Neural crest cell (in vitro differentiated cells): ENCODE results near the gene VPS37D. TPM values are rescaled to one million over a fixed set of nuclear protein-coding genes. Genes with fewer than 3 reads are reported as not detected.
"Not testable (repeated sequence)": the region's sequence is repeated elsewhere in the genome, so short reads cannot be mapped to it uniquely, and the experiment has no call there.

ENCODE experiments used
- DNase-seq: peaks from one replicate; pipeline ENCODE4 v3.0.0; 2021; ENCODE audit warnings: low read depth, mixed read lengths, low spot score
- H3K27ac Mint-ChIP-seq: one replicate; pipeline ENCODE4 v1.8.0; 2021; ENCODE audit warnings: mild to moderate bottlenecking, mixed read lengths; ENCODE audit not compliant: unreplicated experiment
- H3K27me3 Mint-ChIP-seq: 2 replicates; pipeline ENCODE4 v1.8.0; 2021; ENCODE audit warnings: low read depth, mild to moderate bottlenecking, mixed read lengths
- H3K36me3 Mint-ChIP-seq: 2 replicates; pipeline ENCODE4 v1.8.0; 2021; ENCODE audit warnings: low read depth, mild to moderate bottlenecking, mixed read lengths
- H3K4me1 Mint-ChIP-seq: 2 replicates; pipeline ENCODE4 v1.8.0; 2021; ENCODE audit warnings: mixed read lengths
- H3K4me3 Mint-ChIP-seq: one replicate; pipeline ENCODE4 v1.8.0; 2021; ENCODE audit warnings: mild to moderate bottlenecking, mixed read lengths
- H3K9me3 Mint-ChIP-seq: 2 replicates; pipeline ENCODE4 v1.8.0; 2021; ENCODE audit warnings: mixed read lengths
- total RNA-seq: library from RNA; stranded (reverse); gene quantifications from 2 replicates; pipeline ENCODE4 v1.2.1, GENCODE V29; 2021
- TF ChIP-seq, protein P1 (sequence below): fragments of 200-600 bp; sonication (generic); conservative IDR thresholded peaks from 2 replicates; pipeline ENCODE4 v1.5.0; 2021; ENCODE audit warnings: antibody characterized with exemption, mild to moderate bottlenecking

The VPS37D gene
- total RNA-seq, 1 donor from 2014 or later, result 10.0 TPM

DNA sequence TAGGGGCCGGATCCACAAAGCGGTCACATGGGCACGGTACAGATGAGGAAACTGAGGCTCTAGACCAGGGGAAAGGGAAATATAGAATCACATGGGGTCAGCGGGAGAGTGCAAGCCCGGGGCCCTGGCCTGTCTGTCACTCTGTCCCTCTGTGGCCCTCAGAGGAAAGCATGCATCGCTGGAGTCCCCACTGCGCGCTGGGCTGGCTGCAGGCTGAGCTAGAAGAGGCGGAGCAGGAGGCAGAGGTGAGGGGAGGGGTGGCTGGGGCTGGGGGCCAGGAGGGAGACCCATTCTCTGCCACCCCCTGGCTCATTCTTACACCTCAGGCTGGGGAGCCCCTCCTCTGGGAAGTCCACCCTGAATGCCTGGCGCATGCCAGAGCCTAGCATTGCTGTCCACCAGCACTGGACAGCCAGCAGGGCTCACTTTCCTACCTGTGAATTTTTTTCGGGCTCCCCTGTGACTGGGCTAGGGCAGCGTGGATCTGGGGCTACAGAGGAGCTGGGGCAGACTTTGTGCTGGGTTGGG lies 2.3 kb downstream of the VPS37D start:
- no peak overlapping the region for H3K27ac Mint-ChIP-seq
- peaks cover 3% of the 10 kb centered on the region for H3K27me3 Mint-ChIP-seq
- peaks cover 6% of the 10 kb centered on the region for H3K36me3 Mint-ChIP-seq
- H3K4me3 Mint-ChIP-seq, result peak overlapping the region; percentile 81
- H3K4me1 Mint-ChIP-seq, result peaks cover 20% of the 10 kb centered on the region
- TF ChIP-seq, protein P1, sequence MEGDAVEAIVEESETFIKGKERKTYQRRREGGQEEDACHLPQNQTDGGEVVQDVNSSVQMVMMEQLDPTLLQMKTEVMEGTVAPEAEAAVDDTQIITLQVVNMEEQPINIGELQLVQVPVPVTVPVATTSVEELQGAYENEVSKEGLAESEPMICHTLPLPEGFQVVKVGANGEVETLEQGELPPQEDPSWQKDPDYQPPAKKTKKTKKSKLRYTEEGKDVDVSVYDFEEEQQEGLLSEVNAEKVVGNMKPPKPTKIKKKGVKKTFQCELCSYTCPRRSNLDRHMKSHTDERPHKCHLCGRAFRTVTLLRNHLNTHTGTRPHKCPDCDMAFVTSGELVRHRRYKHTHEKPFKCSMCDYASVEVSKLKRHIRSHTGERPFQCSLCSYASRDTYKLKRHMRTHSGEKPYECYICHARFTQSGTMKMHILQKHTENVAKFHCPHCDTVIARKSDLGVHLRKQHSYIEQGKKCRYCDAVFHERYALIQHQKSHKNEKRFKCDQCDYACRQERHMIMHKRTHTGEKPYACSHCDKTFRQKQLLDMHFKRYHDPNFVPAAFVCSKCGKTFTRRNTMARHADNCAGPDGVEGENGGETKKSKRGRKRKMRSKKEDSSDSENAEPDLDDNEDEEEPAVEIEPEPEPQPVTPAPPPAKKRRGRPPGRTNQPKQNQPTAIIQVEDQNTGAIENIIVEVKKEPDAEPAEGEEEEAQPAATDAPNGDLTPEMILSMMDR, result no peak
- no peak for DNase-seq
- H3K9me3 Mint-ChIP-seq, result no peaks in the 10 kb centered on the region

DNA sequence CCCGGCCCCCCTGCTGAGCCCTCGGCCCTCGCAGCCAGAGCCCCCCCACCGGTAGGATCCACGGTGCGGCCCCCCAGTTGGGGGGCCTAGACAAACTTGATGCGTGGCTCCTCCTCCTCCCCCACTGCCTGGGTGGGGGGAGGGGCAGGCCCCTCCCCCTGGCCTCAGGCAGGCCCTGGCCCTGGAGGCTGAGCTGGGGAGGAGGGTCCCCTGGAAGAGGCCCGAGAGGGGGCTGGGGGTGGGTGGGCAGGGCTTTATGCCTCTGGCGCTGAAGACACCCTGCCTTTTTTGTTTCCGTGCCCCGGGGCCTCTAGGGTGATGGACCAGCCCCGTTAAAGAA lies 3.7 kb downstream of the VPS37D start:
- TF ChIP-seq, protein P1, result no peak
- no peak for DNase-seq
- Mint-ChIP-seq H3K9me3 (no peaks in the 10 kb centered on the region), H3K27ac (no peak overlapping the region), H3K27me3 (no peaks in the 10 kb centered on the region), H3K4me1 (peaks cover 12% of the 10 kb centered on the region), H3K36me3 (peaks cover 6% of the 10 kb centered on the region), H3K4me3 (no peak overlapping the region)

DNA sequence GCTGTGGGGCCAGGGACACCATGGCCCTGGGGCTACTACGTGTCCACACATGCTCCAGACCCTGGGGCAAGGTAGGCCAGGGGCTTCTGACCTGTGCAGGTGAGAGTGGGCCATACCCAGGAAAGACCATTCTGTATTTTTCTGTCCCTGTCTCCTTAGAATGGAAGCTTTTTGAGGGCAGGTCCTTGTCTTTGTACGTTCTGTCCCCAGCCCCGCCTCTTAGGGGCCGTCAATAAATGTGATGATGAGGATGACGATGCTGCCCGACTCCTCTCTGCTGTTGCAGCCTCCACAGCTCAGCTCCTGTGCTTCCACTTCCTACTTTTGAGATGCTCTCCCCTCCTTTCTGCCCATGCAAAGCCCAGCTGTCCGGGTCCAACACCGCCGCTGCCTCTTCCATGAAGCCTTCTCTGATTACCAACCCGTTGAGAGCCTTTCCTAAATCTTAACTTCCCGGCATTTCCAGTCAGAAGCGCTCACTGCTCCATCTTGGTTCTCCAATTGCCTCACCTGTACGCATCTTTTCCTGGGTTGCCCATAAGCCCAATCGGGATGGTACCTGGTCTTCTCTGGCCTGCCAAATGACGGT lies 4.3 kb downstream of the VPS37D start:
- H3K27me3 Mint-ChIP-seq, result no peaks in the 10 kb centered on the region
- DNase-seq, result no peak
- H3K9me3 Mint-ChIP-seq, result no peaks in the 10 kb centered on the region
- peaks cover 6% of the 10 kb centered on the region for H3K36me3 Mint-ChIP-seq
- peaks cover 12% of the 10 kb centered on the region for H3K4me1 Mint-ChIP-seq
- no peak overlapping the region for H3K27ac Mint-ChIP-seq
- peak overlapping the region; percentile 26 for H3K4me3 Mint-ChIP-seq
- TF ChIP-seq, protein P1, result no peak

DNA sequence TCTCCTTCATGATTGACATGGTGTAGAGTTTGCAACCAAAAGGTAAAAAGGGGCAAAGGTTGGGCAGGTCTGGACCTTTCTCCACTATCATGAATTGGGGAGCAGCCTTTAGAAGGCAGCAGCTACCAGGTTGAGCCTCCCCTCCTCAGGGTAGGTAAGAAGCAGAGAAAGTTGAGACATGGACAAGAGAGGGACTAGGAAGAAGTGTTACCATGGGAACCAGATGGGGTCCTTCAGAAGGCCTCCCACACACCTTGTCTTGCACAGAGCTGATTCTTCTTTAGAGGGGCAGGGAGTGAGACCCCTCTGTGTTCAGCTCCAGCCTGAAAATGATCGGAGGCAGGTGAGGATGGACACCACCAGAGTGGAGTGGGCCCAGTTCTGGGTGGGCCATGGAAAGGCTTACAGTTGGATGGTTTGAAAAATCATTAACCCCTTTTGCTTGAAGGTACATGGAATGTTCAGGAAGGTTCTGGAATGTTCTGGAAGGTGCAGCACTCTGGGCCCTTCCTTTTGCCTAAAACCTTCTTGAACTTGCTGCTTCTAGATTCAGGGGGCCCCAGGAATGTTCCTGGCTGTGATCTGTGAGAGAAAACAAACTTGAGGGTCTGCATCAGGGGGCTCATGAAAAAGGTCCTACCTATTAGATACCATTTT lies 7.0 kb downstream of the VPS37D start:
- no peak overlapping the region for H3K27ac Mint-ChIP-seq
- no peaks in the 10 kb centered on the region for H3K27me3 Mint-ChIP-seq
- peaks cover 12% of the 10 kb centered on the region for H3K36me3 Mint-ChIP-seq
- TF ChIP-seq, protein P1, result no peak
- H3K9me3 Mint-ChIP-seq, result no peaks in the 10 kb centered on the region
- no peak for DNase-seq
- peaks cover 6% of the 10 kb centered on the region for H3K4me1 Mint-ChIP-seq
- H3K4me3 Mint-ChIP-seq, result no peak overlapping the region

DNA sequence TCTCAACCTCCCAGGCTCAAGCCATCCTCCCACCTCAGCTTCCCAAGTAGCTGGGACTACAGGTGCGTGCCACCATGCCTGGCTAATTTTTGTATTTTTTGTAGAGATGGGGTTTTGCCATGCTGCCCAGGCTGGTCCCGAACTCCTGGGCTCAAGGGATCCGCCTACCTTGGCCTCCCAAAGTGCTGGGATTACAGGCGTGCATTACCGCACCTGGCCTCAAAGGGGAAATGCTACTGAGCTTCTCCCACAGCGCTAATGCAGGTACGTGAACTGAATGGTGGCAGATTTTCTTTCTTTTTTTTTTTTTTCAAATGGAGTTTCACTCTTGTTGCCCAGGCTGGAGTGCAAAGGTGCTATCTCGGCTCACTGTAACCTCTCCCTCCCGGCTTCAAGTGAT lies 8.4 kb downstream of the VPS37D start:
- not testable (repeated sequence) for DNase-seq, H3K27me3 Mint-ChIP-seq, H3K4me3 Mint-ChIP-seq, H3K27ac Mint-ChIP-seq, H3K9me3 Mint-ChIP-seq
- TF ChIP-seq, protein P1, result peak; percentile 19
- Mint-ChIP-seq H3K36me3 (peaks cover 12% of the 10 kb centered on the region), H3K4me1 (peaks cover 11% of the 10 kb centered on the region)
